Right kidney (tissue), 1 donor: Measurements from ENCODE around the gene CRIM1.

ENCODE experiments used
- DNase-seq: peaks from one replicate; pipeline ENCODE4 v3.0.0-alpha.2; 2016

The CRIM1 gene

GRCh38 chr2:36371070-36371874 lies 15.7 kb downstream of the CRIM1 start:
- DNase-seq: no peak

- no peak for DNase-seq
These were observed 16.4 kb downstream of the CRIM1 start for GRCh38 chr2:36371928-36372391.

DNA sequence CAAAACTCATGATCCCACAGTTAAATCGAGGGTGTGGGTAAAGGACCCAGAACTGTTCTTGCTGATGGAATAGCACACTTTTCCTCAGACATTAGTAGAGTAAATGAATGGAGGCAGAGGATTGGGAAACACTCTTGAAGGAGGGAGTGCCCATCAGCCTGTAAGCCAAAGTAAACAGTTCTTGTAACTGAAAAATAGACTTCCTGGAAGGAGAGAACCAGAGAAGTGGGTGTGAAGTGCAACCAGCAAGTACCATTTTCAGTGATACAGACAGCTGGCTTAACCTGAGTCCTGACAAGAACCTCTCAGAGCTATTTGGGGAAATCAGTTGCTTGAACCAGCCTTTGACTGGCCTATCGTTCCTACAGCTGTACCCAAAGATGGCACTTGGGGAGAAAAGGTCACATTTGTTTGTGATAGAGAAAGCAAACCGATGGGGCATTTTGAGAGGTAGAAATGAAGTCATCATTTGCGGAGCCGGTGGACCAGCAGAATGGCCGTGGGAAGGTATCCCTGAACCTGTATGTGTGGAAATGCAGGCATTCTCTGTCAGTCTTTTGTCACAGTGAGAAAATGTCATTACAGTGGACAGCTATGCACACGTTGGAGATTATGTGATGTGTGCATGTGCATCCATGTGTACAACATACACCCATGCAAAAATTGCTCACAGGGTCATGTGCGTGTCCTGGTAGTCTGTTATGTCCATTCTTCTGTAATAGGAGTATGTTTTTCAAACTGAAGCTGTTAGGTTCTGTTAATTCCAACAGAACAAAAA lies 17.8 kb downstream of the CRIM1 start:
- no peak for DNase-seq

DNA sequence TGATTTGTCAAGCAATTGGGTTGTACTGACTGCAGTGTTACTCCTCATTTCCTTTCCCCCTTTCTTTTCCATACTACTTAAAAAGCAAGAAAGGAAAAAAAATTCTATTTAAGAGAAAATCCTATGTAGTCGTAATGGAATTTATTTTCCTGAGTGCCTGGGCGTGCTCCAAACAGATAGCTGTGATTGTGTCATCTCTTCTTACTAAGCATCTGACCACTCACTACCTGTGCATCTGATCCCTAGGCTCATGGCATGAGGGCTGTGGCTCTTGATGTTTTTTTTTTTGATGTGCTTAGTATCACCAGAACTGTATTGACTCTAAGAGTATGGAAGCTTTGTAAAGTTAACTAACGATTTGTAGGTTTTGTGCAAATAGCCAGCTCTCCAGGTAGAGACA lies 19.0 kb downstream of the CRIM1 start:
- no peak for DNase-seq

GRCh38 chr2:36376319-36376765 lies 20.8 kb downstream of the CRIM1 start:
- peak; percentile 47 for DNase-seq

DNA sequence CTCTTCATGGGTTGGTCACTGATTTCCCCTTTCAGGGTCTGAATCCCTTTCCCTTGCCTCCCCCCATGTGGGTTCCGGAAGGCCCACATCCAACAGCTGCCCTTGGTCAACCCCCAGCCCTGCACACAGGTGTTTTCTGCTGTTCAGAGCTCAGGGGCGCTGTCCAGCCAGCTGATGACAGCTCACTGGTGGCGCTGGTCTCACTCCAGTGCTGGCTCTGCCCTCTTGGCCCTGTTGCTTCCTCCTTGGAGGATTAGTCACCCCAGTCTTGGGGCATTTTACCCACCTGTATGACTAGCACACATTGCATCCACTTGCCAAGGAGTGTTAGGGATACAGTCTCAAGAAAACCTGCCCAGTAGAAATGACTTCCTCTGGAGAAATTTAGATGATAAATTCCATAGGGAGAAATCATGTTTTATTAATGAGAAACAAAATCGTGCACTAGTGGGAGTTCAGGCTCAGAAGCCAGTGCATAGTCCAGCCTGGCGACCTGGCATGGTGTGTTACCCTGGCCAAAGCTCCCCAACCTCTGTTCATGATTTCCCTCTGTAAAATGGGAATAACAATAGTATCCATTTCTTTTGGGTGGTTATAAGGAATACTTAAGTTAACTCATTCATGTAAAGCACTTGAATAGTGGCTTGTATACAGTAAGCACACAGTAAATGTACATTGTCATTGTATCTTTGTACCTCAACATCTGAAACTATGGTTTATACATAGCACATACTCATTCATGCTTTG lies 21.6 kb downstream of the CRIM1 start:
- DNase-seq: no peak

DNA sequence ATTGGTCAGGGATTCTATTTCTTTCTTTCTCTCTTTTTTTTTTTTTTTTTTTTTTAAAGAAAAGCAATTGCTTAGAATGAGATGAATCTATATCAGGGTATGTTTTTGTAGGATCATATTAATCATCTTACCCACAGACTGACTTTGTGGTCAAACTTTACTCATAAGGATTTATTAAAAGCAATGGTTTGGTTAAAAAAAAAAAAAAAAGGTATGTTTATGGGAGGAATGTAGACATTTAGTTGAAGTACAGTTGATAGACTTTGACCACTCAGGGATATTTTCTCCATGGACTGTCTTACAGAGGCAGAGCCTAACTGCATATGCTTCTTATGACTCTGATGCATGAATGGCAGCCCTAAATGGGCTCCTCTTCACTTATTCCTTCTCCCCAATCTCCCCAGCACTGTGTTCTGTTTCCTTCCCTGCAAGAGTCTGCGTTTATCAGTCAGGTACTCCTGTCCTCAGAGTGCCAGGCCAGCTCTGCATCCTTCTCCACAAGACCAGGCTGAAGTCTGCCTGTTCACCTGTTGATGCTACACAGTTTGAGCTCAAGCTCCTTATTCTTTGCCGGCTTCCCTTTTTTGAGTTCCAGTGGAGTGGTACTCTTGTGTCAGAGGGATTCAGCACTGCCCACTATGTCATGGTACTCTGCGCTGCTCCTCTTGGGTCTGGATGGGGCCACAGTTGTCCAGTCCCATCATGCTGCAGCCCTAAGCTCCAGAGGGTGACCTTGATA lies 24.3 kb downstream of the CRIM1 start:
- DNase-seq: no peak

DNA sequence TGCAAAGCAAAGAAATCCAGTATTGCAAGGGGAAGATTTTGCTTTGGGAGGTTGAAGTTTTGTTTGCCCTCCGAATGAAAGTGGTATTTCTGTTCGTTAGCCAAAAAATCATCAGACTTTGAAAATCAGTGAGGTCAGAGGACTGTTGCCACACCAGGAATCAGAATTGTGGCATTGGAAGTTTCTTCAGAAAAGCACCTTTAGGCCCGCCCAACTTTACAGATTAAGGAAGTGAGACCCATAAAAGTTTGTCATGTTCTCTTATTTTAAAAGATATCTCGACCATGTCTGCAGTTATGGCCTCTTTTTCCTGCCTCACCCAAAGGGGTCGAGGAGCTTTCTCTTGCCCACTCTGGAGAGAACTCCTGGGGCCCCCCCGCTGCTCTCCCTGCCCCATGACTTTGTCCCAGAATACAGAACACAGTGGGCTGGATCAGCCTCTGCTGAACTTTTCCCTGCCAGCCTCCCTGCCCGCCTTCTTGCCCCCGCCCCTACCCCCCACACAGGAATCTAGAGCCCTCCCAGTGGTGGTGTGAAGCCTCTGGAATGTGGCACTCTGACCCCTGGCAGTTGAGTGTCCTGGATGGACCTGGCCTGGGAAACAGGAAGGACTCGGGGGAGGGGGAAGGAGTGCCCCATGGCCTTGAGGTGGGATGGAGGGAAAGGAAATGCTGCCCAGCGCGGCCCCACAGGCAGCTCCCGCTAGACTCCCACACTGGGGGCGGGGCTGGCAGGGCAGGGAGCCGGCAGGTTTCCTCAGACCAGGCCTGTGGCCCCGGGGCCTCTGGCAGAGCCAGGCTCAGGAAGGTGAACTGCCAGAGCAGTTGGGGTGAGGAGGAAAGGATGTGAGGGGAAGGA lies 25.3 kb downstream of the CRIM1 start:
- DNase-seq: peak; percentile 50

DNA sequence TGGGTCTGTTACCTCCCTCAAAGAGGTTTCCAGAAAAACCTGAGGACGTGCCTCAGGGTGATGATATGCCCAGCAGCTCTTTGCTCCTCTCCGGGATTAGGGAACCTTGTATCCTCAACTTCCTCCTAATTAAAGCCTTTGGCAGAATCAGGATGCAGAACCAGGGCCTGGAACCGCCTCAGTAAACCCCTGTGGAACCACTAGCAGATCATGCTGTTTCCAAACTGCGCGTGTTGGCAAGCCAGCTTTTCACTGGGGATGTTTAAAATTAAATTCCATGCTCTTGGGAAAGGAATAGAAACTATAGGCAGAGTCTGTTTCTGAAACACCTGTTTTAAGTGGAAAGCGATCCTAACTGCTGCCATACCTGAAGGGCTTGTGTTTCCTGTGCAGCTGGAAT lies 26.4 kb downstream of the CRIM1 start:
- DNase-seq: no peak

- DNase-seq: no peak
These were observed 26.9 kb downstream of the CRIM1 start for GRCh38 chr2:36382472-36382871.

DNA sequence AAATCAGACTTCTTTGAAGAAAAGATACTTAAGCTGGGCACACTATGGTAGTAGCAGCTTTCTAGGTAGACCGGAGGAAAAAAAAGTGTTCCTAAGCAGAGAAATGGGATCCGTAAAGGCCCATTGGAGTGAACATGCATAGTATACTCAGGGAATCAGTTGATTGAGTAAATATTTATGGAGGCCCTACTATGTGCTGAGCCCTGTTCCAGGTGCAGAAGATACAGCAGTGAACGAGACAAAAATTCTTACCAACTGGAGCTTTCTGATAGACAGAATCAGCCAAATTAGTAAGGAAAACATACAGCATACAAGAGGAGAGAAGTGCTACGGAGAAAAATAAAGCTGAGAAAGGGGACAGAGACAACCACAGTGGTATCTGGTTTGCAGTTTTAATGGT lies 28.1 kb downstream of the CRIM1 start:
- no peak for DNase-seq

GRCh38 chr2:36384454-36384853 lies 28.9 kb downstream of the CRIM1 start:
- DNase-seq: no peak

GRCh38 chr2:36385603-36386002 lies 30.0 kb downstream of the CRIM1 start:
- DNase-seq: no peak

- DNase-seq: no peak
These were observed 31.8 kb downstream of the CRIM1 start for GRCh38 chr2:36387258-36387916.

DNA sequence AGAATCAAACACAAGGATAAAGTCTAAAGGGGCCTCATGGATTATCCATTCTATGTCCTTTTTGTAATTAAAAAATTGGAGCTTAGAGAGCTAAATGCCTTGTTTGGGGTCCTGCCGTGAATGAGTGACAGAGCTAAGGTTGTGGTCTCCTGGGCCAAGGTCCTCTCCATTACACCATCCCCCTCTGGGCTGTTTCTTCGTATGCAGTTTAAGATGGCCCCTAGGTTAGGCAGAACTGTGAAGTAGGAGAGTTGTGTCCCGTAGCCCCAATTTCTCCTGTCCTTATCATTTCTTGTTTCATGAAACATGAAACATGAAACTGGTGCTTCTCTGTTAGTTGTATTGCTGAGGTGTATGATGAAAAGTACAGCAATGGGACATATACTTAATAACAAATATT lies 32.9 kb downstream of the CRIM1 start:
- no peak for DNase-seq

- peak; percentile 43 for DNase-seq
These were observed 33.5 kb downstream of the CRIM1 start for GRCh38 chr2:36389091-36389564.

DNA sequence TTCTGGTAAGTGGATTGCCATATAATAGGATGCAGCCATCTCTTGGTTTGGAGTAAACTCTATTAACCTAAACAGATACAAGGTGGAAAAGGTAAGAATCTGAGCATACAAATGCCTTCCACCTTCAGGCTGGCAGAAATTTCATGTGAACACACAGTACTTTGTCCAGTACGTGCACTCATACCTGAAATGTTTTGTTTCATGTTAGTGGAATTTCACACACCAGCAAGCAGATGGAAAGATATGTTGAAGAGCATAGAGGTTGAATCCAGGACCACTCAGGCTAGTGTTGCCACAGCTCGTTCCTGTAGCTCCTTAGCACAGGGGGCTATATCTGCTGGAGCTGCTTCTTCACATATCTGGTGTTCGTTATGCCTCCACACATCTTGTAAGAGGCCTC lies 34.0 kb downstream of the CRIM1 start:
- DNase-seq: no peak

GRCh38 chr2:36392571-36393255 lies 37.1 kb downstream of the CRIM1 start:
- DNase-seq: no peak

- DNase-seq: no peak
These were observed 38.2 kb downstream of the CRIM1 start for GRCh38 chr2:36393738-36394256.

DNA sequence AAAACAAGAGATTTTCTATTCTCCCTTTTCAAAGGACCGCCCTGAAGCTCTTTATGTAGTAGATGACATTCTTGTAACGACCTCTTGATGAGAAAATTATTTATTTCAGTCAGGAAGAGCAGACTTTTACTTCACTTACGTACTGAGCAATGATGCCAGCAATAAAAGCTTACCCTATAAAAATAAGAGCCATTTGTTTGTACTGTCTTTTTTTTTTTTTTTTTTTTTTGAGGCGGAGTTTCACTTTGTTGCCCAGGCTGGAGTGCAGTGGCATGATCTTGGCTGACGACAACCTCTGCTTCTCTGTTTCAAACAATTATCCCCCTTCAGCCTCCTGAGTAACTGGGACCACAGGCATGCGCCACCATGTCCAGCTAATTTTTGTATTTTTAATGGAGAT lies 39.2 kb downstream of the CRIM1 start:
- DNase-seq: no peak
